Stimulated activated naive CD4-positive, alpha-beta T cell (primary cell): Measurements from ENCODE around the gene PTPRD.

Experiments
- DNase-seq, 6 experiments: peaks; one replicate each; lab custom pipeline; 2025; lab: John Stamatoyannopoulos, UW

The PTPRD gene

DNA sequence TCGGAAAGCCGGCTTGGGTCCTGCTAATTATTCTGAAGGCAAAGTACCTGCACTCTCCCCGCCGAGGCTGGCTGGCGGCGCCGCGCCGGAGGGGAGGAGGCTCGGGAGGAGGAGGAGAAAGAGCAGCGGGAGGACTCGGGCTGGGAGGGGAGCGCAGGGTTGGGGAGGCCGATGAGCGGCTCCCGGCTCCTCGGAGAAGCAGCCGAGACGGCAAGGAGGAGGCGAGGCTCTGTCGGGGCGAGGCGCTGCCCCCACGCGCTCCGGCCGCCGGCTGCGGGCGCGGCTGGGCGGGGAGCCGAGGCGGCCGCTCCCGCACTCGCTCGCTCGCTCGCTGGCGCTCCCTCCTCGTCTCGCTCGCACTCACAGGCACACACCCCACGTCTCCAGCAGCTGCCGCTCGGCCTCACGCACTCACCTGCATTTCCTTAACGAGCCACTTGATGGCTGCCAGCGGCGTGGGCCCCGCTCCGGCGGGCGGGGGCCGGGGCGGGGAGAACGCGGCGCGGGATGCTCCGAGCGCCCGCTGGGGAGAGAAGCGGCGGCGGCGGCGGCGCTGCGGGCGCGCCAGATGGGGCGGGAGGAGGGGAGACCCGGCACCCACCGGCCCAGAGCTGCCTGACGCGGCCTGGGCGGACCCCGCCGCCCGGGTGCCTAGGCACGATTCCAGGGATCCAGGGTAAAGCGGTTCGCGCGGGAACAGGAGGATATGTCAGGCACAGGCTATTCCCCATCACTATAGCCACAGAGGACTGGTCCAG, at the start of gene PTPRD:
TSS of gene PTPRD (minus strand) at position 362 of the 758 bp plus-strand sequence.
- no peak for DNase-seq

DNA sequence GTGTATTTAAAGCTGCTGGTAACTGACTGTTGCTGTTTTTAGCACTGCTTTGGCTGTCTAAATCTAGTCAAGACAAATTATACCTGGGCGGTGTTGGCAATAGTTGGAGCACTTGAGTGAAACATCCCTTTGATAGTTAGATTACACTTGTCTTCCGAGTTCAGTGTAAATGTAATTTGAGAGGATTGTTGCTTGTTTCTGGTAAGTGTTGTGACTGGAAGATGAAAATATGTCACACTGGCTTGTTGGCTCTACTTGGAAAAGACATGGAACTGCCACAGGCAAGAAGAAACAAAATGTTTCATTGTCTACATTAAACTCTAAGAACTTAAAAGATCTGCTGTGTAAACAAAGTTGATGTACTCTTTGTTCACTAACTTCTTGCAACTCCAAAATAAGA, 49.2 kb upstream of the PTPRD start:
- DNase-seq, result no peak

DNA sequence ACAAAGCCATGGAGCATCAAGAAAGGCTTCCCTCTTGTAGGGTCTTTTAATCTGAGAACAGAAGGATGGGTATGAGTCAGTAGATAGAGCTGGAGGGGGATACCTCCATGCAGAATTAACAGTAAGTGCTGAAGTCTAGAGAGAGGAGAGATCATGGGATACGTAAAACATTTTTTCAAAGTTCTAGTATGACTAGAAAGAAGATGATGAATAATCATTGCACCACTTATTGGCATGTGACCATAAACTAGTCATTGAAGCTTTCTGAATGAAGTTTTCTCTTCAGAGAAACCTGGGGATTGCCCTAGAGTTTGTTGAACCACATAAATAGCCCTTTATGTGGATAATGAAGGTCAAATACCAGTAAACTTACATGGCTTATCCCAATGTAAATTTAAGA, 48.6 kb upstream of the PTPRD start:
- DNase-seq, result no peak

DNA sequence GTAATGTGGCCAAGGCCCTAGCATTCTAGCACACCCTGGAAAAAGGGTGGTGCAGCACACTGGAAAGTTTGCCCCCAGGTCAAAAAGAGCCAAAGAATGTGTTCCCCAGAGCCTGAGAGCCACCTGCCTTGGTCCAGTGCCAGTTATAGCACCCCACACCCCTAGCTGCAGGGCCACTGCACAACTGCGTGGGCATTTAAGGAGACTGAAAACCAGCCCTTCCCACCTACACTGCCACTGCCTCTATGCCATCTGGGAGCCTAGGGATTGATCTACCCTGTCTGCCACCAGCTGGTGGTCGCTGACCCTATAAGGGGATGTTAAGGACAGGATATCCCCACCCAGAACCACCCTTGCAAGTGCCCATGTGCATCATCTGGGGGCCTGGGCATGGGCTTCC, 38.2 kb upstream of the PTPRD start:
- no peak for DNase-seq

DNA sequence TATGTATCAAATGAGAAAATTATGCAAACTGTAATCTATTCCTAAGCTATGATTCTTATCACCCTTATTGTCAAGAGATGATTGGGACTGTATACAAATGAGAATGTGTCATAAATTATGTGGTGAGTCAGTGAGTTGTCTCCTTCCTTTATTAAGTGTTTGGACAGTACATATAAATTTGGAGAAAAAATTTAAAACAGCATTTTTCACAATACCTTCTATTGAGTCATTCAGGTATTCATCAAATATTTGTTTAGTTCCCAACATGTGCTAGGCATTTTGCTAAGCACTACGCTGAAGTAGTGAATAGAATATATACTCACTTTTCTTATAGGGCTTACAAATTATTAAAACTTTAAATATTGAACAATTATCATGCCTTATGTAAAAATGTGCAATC, 36.3 kb upstream of the PTPRD start:
- DNase-seq, result no peak

DNA sequence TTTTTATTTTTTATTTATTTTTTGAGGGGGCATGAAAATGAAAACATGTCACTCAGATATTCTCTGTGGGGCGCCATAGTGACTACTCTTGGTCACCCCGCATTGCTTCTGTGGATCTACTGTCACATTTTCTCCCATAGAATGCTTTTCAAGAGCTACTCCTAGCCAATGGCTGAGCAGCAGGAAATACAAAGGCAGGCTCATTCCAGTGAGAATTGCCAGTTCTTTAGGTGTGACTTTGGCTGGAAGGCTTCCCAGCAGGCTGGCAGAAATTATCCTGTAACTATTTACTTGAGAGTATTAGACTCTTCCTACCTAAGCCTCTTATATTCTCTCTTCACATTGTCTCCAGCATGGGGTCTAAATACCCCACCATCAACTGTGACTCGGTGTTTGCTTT, 21.0 kb upstream of the PTPRD start:
- DNase-seq, result no peak

DNA sequence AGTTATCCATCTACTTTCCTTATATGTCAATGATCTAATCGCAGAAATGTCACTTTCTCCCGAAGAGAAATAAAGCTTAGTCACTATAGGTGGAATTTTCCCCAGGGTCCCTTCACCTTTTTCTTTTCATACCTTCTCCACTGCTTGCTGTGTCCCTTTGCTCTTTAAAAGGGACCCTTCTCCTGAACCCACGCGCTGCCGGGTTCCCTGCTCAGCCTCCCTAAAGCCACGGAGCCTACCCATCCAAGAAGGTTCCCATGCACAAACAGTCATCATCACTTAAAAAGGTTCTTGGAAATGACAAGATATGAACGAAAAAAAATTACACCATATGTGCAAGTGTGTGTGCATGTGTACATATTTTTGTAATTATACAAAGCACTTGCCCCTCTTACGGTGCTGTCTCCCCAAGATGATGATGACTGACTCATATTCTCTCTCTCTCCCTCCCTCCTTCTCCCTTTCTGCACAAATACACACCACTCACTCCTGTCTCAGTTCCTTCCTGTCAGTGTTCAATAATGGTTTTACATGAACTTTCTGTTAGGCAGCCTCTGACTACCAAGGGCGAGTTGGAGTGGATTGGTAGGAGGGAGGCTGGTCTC, 1.5 kb upstream of the PTPRD start:
- no peak for DNase-seq

DNA sequence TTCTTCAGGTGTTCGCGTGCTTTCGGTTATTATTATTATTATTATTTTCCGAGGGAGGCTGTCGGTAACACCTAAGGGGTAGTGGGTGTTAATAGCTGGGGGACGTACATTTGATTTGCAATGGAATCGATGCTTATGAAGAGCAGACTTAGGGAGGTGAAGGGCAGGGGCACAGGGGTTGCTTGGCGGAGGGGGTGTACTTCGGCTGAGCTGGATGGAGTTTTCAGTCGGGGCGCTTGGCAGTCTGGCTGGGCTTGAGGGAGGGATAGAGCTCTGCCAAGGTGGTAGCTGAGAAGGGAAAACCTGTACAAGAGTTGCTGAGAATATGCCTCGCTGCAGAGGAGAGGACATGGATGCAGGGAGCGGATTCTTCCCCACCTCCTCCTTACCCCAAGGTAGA, 617 bp upstream of the PTPRD start:
- no peak for DNase-seq

DNA sequence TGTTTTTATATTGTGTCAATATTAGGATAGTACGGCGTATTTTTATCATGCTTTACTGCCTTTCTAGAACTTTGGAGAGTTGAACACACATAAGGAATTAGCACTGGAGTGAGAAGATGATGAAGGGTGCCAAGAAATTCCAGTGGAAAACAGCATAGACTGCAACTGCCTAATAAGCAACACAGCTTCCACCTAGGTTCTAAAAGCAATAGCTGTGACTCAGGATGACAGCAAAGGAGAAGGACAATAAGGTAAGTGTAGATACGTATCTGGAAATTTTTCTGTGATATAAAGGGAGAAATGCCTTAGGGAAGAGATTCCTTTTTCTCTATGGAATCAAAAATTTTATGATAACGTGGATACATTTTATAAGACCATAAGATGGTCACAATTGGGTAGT, 7.4 kb downstream of the PTPRD start:
- DNase-seq, result no peak

DNA sequence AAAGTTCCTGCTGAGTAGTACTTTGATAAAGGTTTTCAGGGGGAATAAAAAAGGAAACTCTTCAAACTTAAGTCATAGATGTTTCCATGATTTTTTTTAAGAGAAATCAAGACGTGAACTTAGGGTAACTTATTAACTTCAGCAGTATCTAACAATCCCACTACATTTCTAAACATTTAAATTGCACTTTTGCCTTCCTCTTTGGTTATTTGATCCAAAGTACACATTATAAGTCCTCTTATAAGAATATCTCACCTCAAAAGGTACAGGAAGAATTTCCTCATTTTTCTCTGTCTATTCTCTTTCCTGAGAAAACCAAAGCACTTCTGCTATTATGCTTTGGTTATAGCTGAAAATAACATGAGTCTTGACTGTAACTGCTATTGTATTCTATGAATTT, 7.9 kb downstream of the PTPRD start:
- DNase-seq, result no peak

DNA sequence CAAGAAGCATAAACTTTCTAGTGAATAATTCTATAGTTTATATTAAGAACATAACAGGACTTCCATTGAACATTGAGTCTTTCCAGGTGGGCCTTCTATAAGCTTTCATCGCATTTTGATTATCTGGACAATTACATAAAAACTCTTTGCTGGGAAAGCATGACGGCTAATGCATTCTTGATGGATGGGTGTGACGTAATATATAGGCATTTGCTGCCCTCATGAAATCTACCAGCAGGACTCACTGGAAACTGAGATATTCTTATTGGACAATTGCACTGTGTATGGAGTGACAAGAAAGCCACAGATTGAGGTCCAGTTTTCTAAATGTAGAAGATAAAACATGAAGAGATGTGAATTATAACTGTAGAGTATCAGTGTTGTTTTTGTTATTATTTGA, 15.0 kb downstream of the PTPRD start:
- no peak for DNase-seq

DNA sequence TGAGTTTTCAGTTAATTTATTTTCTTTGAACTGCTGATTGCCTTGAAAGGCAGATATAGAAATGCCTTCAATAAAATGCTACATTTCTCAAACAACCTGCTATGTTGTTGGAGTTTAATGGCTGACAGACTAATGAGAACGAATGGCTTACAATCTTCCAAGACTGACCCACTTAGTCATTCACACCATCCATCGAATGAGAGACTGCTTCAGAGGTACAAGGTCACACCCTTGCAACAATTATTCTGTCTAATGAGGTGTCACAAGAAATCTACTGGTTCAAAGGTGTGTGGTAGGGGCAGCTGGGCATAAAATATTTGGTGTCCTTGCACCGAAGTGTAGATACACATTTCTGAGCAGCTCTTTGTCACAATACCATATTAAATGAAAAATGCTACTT, 18.3 kb downstream of the PTPRD start:
- no peak for DNase-seq

DNA sequence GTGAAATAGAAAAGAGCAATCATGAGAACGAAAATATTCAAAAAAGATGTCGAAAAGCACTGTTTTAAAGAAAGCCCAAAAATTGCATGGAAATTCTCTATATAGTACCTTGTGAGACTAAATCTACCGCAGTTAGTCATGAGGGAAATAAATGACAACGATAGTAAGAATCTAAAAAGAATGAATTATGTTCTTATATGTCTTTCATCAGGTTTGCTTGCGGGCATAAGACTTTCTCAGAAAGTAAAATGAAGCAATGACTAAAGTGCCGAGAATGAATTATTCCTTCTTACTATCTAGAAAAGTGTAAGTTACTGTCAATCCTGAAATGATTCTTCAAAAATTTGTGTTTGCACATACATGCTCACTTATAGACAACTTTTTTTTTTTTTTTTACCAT, 26.4 kb downstream of the PTPRD start:
- DNase-seq, result no peak

DNA sequence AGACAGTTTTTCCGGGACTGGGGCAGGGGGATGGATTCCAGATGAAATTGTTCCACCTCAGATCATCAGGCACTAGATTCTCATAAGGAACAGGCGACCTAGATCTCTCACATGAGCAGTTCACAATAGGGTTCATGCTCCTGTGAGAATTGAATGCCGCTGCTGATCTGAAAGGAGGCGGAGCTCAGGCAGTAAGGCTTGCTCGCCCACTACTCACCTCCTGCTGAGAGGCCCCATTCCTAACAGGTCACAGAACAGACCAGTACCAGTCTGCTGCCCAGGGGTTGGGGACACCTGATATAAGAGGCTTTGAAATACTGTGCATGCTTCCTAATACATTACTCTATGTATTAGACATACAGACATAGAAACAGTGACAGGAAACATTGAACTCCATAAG, 41.1 kb downstream of the PTPRD start:
- DNase-seq, result no peak

DNA sequence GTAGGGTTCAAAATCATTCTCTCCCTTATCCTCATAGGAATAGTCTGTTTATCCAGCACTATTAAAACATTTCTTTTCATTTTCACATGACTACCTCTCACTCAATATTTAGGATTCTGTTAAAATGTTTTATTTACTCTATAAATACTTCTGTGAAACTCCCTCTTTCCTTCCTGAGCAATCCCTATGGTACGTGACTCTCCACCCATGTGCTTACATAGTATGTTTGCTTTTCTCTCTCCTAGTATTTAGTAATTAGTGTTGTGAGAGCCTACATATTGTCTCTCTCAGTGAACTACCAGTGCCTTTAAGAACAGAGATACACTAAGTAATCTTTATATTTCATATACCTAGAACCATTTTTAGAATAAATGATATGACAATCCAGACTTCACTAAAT, 46.0 kb downstream of the PTPRD start:
- DNase-seq, result no peak

DNA sequence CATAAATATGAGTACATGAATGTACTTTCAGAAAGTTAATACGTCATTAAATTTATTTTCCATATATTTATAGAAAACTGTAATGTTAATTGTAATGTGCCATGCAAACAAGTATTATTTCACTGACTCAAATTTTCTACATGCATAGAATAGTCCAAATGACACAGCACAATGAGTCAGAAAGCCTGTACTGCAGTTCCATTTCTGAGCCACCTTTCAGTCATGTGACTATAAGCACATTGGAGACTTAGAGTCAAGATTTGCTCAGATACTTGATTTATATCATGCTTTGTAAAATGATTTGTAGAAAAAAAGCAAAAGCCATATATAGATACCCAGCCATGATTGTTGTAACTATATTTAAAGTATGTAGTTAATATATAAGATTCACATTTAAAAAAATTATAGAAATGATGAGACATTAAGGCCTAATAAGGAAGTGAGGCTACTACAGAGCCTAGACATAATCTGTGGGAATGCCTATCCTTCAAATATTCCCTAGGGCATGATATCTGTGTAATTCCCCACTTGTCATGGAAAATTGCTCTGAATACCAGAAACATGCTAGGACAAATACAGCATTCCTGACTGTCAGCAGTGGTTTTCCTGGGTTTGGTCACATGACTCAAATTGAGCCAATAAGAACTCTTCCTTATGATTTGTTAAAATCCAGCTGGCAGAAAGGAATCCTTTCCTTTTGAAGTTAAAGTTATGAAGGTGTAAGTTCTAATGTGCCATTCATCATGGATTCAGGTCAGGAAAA, 50.0 kb downstream of the PTPRD start:
- no peak for DNase-seq

DNA sequence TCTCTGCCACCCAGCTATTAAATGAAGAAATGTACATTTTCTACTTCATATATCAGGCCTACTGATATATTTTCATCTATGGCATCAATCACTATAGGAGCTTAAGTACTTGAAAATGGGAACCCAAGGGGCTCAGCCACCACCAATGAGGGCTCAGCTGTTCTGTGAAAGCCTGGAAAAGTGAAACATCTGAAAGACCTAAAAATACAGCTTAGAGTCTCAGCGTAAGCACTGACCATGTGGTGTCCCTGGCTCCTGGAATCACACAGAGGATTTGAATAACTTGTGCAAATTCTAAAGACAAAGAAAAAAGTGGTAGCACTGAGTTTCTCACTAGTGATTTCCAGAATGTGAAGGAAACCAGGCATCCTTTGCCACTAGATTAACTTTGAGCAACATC, 64.5 kb downstream of the PTPRD start:
- DNase-seq, result no peak

DNA sequence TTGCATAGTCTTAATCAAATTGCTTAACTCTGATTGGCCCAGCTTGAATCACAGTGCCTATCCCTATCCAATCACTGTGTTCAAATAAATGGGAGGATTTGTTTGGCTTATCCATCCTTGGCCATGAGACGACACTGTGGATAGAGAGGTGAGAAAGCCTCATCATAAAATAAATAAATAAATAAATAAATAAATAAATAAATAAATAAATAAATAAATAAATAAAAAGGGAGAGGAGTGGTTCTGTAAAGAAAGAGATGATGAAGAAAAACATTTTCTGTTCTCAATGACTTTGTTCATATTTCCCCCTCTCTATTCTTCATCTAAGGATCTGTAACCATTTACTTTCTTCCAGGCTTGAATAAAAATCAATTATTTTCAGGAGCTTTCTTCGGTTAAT, 74.7 kb downstream of the PTPRD start:
- DNase-seq, result no peak

DNA sequence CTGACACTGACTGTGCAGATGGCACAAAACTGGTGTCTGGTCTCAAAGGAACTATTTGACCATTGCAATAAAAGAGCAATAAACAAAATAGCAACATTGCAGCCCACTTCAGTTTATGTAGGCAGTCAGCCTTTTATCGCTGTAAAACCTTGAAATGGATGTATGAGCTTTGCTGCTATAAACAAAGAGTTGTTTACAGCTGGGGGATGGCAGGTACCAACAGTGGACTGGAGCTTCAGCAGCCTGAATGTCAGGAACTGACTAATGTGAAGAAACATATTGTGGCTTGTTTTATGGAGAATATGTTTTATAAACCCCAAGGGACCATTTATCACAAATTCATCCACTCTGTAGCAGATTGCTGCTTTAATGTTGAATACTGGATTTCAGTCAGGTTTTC, 78.0 kb downstream of the PTPRD start:
- DNase-seq, result no peak

DNA sequence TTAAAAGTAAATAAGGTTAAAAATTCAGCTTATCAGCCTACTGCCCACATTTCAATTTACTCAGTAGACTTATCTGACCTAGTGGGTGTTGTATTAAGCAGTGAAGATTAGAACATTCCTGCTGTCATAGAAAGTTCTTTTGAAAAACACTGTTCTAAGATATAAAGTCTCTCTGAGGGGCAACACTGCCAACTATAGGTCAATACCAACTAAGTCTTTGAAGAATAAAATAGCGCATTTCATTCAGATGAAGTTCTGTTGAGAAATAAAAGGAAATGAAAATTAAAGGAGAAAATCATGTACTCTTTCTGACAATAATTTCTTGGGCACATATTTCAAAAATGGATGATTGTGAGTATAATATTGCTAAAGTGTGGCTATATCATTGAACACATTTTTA, 86.8 kb downstream of the PTPRD start:
- no peak for DNase-seq

DNA sequence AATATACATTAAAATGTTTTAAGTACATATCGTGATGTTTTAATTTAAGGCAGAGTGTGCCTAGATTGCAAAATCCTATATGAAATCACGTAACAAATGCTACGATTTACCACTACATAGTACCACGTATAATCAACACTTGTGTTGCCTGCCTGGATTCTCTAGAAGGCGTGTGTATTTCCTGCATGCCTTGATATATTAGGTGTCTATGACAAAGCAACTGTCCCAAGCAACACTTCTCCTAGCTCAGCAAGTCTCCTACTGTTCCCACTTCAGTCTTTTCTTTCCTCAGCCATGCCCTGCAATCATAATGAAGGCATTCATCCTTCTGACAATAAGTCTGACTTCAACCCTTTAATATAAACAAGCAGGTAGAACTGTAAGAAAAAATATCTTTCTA, 89.6 kb downstream of the PTPRD start:
- no peak for DNase-seq

DNA sequence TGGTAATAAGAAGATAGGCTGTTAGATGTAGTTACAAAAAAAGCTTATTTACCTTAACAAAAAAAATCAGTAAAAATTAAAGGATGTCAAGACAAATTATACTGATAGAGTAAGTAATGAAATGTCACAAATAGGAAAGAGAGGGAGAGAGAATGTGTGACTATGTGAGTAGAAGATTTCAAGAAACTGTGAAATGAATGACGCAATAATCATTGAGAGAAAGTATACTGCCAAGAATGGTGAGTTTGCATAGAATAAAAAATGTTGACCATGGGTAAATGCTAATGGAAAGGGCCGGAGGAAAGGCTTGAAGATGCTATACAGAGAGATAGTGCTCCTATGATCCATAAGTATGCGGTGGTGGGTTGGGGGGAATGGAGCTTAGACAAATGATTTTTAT, 100.7 kb downstream of the PTPRD start:
- DNase-seq, result no peak

DNA sequence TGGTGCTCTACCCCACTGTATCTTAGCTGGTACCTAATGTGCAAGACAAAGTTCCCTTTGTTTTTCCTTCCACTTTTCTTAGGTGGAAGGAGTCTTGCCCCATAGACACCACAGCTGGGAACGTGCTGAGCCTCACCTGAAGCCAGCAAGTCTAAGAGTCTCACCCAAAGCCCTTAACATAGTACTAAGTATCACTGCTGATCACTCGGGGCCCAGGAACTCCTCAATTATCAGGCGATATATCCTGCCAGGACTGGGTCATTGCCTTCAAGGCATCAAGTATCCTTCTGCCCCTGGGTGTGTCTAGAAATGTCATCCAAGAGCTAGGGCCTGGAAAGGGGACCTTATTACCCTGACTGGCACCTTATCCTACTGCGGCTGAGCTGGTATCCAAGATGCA, 123.9 kb downstream of the PTPRD start:
- no peak for DNase-seq
